OCI-LY7 (cell line): ENCODE data around the gene GLIS1.

Experiments
- CTCF ChIP-seq: fragments of 200-600 bp; sonication (generic); conservative IDR thresholded peaks from 2 replicates; pipeline ENCODE4 v1.5.1; 2014; ENCODE audit warnings: mild to moderate bottlenecking, antibody characterized with exemption, low read length, moderate library complexity, mixed read lengths
- EZH2phosphoT487 ChIP-seq: fragments of 200-600 bp; sonication (generic); IDR thresholded peaks from 2 replicates; pipeline ENCODE4 v1.6.1; 2018; ENCODE audit warnings: low read depth, borderline replicate concordance, mild to moderate bottlenecking, mixed run types, antibody characterized with exemption, low read length, moderate library complexity, mixed read lengths

- TF ChIP-seq CTCF (peak; percentile 87), EZH2phosphoT487 (no peak)
Measured at GRCh38 chr1:53754484-53755312, 15.7 kb upstream of the GLIS1 start.
